GM18511 (cell line): ENCODE measurements around the gene APEH.

ENCODE experiments used
- ATAC-seq: cut with Tn5 transposase; IDR thresholded peaks from one replicate; pipeline ENCODE4 v1.9.1; 2021; ENCODE audit warnings: mild to moderate bottlenecking, moderate library complexity; ENCODE audit not compliant: unreplicated experiment

Gene APEH

DNA sequence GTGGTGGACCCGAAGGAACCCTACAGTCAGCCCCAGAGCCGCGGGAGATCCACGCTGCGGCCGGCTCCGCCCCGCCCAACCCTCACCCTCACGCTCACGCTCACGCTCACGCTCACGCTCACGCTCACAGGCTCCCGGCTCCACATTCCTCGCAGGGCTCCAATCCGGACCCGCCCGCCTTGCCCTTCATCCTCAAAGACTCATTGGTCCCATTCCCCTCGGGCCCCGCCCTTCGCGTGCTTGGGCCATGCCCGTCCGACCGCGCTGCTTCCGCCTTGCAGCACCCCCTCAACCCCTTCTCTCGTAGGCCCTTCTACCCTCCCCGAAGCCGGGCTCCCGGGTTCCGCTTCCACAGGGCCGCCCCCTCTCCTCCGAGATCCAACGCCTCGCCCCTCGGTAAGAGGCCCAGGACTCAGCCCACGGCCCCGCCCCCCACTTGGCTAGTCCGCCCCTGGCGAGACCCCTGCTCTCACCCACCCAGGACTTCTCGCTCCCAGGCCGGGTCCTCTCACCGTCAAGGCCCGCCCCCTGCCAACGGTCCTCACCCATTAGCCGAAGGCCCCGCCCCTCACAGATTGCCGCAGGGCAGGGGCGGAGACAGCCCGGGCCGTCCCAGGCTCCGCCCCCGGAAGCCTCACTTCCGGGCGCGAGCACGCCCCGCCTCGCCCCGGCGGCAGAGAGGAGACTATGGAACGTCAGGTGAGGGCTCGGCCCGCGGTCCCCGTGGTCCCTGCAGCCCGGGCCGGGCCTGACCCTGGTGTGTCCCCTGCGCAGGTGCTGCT lies at the start of gene APEH:
Gene APEH (plus strand): TSS at position 637 of the 782 bp plus-strand sequence. CDS start 51 bp downstream, at position 688.
- ATAC-seq, result peak; percentile 88

DNA sequence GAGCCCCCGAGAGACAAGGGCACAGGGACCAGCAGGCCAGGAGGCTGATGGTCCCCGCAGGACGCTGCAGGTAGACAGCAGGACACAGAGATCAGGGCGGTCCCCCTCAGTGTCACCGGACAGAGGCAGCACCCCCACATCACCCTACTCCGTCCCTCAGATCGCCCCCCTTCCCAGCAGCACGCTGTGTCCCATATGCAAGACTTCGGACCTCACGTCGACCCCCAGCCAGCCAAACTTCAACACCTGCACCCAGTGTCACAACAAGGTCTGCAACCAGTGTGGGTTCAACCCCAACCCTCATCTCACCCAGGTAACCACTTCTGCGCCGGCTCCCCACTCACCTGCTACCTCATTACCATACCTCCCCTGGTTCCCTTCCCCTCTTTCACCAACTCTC lies 49.1 kb upstream of the APEH start:
- ATAC-seq, result no peak

DNA sequence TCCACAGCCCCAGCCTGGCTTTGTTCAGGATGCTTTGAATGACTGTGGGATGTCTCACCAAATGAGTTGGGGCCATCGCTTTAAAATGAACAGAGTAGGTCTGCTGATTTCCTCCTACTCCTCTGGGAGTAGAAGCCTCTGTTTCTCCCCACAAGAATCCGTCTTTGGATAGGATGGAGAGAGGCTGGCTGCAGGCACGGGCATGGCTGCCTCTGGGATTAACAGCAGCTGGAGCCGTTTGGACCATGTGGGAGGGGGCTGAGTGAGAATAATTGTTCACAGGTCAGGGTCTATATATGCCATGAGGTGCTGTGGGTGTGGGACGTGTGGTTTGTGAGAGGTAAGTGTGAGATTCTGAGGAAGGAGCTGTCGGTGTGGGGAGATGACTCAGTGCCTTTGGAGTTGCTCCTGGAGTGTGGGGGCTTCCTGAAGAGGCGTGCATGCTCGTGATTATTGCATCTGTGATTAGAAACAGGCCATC lies 48.0 kb upstream of the APEH start:
- ATAC-seq, result no peak

DNA sequence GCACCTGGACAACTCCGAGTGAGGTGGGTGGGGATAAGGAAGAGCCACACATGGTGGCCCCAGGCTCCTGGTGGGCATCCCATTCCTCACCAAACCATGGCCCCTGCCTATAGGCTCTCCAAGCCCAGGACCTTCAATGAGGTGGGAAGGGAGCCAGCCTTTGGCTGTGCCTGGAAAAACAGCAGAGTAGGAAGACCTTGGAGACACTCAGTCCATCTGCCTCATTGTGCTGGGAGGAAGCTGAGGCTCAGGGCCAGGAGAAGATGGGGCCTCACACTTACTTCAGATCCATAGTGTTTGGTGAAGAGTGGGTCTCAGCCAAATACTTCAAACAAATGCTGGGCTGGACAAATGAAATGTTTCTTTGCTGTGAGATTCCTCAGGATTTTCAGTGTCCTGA lies 47.4 kb upstream of the APEH start:
- no peak for ATAC-seq

DNA sequence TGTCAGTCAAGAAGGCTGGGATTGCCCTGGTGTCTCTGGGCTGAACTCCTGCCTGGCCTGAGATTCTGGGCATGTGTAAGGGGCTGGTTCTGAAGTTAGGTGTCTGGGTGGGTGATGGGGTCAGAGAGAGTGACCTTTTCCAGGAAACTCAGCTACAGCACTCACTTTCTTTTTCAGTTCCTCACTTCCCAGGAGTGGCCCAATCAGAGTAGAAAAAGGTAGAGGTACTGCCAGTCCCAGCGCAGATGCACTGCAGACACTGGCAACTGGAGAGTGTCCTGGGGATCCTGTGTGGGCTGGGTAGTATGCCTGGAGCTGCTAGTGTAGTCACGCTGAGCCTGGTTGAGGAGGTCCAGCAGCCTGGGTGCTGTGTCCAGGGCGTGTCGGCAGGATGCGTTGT lies 46.5 kb upstream of the APEH start:
- ATAC-seq, result no peak

DNA sequence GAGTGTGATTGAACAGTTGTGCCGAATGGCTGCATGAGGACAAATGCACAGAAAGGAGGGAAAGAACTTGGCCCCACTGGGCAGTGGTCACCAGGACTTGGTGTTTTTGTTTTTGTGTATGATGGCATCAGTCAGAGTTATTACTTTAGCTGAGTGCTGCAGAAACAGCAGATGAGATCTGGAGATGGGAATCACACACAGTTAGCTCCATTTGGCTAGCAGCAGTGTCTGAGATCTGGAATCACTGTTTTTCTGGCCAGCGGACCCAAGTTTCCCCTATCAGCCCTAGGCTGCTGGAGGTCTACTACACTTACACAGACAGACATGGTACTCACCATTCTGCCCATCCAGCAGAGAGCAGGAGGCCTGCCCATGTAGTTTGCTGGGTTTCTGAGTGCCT lies 45.9 kb upstream of the APEH start:
- no peak for ATAC-seq

DNA sequence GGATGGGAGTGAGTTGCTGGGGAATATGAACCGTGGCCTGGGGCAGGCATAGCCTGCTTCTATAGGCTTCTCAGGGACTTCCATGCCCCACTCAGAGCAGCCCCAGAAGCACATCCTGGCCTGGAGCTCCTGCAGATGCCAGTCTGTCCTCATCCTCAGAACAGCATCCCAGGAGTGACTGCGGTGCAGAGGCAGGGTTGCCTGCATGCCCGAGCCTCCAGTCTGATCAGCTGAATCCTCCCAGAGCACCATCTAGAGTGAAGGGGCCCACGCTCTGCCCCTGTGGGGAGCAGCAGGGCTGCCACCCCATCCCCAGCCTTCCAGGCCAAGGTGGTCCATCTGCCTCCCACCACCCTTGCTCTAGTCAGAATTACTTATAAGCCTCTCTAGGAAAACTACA lies 44.7 kb upstream of the APEH start:
- no peak for ATAC-seq

DNA sequence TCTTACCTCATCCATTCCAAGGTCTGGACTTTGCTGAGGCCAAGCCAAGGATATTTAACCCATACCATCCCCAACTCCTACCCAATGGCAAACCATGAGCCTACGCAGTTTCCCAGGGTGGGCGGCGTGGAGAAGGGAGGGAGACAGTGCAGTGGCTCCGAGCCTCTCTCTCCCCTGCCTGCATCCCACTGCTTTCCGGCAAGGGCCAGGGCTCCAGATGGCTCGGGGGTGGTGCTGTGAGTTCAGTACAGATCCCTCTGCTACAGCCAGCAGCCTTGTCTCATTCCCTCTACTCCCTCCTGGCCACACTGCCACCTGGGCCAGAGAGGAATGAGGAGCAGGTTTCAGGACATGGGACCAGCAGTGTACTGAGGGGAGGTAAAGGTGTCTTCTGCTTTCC lies 44.3 kb upstream of the APEH start:
- no peak for ATAC-seq

DNA sequence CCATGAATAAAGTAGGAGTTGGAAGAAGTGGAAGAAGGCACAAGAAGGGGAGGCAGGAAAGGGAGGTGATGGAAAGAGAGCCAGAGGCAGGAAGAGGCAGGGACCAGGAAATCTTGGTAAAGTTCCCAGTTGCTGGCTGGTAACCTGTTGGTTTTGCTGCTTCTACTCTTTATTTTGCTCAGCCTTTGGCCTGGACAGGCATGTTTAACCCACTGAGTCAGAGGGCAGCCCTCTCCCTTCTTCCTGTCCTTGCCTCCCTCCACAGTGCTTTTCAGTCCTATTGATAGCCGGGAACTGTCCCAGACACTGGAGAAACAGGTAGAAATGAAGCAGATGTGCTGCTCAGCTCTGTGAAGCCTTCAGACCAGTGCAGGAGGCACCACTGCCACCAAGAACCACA lies 43.4 kb upstream of the APEH start:
- ATAC-seq, result no peak

DNA sequence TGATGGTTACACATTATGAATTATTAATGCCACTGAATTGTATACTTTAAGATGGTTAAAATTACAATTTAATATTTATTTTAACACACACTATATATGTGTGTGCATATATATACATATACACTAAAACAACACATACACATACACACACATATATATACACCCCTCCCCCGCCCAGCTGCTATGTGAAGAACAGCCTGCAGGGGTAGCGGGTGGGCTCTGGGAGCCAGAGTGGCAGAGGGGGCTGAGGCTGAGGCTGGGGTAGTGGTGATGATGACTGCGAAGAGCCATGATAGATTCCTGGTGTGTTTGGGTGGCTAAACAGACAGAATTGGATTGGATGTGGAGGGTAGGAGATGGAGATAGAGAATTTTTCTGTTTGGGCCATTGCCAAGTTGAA lies 39.4 kb upstream of the APEH start:
- no peak for ATAC-seq

DNA sequence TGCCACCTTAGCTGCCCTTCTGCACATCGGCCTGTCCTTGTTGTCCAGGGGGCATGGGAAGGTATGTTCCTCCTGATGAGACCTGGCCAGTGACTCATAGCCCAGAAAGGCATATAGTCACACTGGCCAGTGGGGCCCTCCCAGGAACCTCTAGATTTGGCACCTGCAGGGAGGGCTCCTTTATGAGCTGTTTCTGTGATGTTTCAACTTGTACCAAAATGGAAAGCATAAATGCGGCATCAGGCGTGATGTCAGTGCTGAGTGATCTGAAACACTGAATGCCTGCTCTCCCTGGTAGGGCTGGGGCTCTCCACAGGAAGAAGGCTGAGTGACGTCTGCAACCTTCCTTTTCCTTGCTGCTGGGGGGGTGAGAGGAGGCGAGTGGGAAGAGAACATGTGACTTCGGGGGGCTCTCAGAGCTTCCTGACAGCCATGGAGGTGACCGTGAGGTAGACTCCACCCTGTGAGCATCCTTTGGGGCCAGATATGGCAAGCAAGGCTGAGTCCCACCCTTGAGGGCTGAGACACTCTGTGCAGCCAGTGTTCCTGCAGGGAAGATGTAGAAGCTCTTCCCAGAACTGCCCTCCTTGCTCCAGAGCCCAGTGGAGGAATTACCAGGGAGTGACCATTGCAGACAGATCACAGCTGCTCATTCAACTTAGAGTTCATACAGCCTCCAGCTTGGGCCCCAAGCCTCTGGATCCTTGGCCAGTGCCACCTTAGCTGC lies 37.1 kb upstream of the APEH start:
- no peak for ATAC-seq

DNA sequence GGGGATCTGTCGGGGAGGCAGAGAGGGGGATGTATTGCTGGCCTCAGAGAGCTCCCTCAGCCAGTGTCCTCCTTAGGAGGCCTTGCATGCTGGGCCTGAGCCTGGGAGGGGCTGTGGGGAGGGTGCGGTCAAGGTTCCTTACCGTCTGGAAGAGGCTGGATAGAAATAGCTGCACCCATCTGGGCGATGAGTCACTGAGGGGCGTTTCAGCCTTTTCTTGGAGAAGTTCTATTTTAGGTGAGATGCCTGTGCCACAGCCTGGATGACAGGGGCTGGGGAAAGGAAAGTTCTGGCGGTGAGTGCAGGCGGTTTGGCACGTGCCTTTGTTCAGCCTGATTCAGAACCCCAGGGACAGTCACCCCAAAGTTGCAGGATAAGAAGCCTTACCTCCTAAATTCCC lies 35.7 kb upstream of the APEH start:
- ATAC-seq, result no peak

DNA sequence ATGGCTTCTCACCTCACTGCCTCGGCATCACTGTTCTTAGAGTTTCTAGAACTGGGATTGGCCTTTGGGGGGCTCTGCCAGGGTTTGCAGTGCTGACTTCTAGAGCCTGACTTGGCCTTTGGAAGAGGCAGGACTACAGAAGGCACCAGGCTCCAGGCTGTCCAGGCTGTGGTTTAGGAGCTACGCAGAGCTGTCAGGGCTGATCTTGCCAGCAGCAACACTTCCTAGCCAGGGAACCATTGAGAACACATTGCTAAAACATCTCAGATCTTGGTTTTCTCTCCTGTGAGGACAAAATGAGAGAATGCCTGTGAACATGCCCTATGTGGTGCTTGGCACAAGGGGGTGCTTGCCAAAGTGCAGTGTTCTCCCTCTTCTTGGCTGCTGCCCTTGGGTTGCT lies 34.6 kb upstream of the APEH start:
- no peak for ATAC-seq

DNA sequence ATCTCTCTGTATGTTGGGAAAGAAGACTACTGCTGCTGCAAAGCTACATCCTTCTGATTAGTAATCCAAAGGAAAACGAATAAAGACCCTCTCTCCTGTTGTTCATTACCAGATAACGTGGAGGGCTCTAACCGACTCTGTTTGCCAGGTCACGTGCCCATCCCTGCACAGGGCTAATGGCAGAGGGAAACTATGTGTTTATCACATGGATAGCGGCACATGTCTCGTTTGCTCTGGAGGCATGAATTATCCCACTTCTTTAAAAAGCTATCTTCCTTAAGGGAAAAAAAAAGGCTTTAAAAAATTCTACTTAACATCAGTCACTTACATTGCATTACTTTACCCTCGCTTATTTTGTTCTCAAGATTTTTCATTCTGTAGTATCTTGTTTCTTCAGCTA lies 32.9 kb upstream of the APEH start:
- no peak for ATAC-seq

DNA sequence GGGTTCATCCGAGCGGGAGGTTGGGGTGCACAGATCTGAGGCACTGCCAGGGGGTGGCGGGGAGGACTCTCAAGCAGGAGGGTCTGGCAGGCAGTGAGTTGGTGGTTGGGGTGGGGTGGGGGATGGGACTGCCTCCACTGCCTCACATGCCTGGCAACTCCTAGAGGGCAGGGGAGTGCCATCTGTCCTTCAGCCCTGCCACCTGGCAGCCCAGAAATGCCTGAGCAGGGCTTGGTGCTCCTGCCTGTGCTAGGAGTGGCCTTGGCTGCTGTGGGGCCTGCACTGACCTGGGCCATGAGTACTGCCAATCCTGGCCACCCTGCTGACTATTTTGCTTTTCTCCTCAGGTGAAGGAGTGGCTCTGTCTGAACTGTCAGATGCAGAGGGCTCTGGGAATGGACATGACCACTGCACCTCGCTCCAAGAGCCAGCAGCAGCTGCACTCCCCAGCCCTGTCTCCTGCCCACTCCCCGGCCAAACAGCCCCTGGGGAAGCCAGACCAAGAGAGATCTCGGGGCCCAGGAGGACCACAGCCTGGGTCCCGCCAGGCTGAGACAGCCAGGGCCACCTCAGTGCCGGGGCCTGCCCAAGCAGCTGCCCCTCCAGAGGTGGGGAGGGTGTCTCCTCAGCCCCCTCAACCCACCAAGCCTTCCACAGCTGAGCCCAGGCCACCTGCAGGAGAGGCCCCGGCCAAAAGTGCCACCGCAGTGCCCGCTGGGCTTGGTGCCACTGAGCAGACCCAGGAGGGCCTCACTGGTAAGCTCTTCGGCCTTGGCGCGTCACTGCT lies 32.0 kb upstream of the APEH start:
- no peak for ATAC-seq

DNA sequence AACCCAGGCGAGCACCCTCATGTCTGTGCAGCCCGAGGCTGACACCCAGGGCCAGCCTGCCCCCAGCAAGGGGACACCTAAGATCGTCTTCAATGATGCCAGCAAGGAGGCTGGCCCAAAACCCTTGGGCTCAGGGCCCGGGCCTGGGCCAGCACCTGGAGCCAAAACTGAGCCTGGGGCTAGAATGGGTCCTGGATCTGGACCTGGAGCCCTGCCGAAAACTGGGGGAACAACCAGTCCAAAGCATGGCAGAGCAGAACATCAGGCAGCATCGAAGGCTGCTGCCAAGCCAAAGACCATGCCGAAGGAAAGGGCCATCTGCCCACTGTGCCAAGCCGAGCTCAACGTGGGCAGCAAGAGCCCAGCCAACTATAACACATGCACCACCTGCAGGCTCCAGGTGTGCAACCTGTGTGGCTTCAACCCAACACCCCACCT lies 31.4 kb upstream of the APEH start:
- ATAC-seq, result no peak

DNA sequence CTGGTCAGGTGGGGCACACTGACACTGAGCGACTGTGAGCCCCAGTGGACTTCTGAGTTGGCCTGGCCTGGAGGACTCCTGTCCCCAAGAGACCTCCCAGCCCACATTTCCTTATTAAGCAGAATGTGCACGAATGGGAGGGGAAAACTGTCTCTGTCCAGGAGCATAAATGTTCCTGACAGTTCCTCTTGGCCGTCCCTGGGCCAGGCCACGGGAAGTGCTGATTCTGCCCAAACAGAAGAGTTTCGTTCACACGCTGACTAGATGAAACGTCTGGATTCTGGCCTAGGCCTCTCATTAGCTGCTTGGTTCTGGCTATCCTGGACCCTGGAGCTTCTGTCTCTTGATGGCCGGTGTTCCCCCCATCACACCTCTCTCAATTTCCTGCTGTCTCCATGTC lies 29.5 kb upstream of the APEH start:
- ATAC-seq, result no peak

DNA sequence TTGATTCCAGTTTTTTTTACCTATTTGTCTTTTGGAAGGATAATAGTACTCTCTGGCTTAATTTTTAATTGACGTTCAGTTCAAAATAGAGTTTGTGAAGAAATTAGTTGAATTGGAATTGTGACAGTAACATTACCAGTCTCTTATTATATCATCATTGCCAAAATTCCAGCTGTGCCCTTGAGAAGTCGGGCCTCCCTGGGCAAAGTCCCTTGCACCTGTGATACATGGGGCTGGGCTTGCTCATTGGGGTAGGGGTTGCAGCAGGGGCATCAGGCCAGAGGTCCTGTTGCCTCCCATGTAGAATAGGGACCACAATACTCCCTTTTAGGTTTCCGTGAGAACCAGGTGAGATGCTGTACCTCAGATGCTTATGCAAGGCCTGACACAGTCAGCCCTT lies 27.9 kb upstream of the APEH start:
- no peak for ATAC-seq

DNA sequence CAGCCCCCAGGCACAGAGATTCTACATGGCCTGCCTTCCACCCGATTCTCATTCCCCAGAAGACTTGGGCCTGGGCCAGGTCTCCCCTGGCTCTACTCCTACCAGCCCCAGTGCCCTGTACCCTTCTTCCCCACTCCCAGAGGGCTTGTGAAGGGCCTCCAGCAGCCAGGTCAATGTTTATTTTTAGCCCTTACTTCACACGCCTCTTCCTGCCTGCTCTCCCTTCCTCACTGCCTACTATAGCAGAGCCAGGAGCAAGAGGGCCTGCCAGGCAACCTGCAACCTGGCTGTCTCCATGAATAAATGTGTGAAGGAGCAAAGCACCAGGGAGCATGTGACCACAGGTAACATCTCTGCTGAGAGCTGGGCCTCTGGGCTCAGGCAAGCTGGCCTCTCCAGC lies 26.4 kb upstream of the APEH start:
- ATAC-seq, result no peak

DNA sequence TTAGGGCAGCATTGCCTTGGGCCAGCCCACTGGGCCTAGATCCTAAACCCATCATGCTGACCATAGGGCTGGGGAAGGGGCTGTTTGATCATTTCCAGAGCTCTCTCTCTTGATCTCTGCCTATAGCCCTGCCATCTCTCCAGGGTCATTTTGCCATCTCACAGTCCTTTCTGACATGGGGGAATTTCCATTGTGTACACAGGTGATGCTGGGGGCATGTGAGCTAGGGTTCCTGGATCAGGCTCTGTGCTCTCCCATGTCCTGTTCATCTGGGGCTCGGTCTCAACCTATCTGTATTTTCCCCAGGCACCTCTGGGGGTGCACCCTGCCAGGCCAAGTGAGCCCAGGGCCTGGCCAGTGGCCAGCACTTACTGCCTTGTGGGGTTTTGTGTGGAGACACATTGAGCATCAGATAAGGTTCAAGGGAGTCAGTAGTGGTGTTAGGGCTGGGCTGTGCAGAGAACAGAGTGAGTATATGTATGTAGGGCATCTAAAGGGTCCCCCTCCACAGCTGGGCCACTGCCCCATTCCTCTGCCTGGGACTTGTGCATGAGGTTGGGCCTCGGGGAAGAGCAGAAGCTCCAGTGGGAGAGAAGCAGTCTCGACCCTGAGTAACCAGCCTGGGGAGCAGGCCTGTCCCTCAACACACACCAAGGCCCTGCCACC lies 25.7 kb upstream of the APEH start:
- ATAC-seq, result no peak

DNA sequence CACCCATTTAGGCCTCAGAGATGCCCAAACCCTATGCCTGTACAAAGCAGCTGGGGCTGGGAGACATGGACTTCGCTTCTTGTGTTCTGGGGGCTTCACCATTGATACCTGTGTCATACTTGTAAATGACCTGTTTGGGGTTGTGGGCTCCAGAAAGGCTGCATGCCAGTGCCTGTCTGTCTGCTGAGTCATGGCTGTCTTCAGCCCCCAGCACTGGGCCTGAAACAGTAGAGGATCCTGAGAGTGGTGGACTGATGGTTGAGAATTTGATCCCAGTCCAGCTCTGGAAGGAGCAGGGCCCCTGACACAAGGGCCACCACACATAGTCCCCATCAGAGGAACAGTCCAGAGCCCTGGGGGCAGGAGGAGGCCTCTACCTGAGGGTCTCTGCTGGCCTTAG lies 24.6 kb upstream of the APEH start:
- ATAC-seq, result no peak
